Stimulated activated CD8-positive, alpha-beta memory T cell treated with anti-CD3 and anti-CD28 coated beads, Interleukin-2, amount 100 ng/mL, for 1 hour (primary cell): Measurements from ENCODE around the gene ASPSCR1.

Source experiments
- DNase-seq, 2 donors: peaks; one replicate each; pipeline ENCODE4 v3.0.0-alpha.2; 2020; ENCODE audit warnings: low read depth in 2 of 2

ASPSCR1 gene, protein sequence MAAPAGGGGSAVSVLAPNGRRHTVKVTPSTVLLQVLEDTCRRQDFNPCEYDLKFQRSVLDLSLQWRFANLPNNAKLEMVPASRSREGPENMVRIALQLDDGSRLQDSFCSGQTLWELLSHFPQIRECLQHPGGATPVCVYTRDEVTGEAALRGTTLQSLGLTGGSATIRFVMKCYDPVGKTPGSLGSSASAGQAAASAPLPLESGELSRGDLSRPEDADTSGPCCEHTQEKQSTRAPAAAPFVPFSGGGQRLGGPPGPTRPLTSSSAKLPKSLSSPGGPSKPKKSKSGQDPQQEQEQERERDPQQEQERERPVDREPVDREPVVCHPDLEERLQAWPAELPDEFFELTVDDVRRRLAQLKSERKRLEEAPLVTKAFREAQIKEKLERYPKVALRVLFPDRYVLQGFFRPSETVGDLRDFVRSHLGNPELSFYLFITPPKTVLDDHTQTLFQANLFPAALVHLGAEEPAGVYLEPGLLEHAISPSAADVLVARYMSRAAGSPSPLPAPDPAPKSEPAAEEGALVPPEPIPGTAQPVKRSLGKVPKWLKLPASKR

DNA sequence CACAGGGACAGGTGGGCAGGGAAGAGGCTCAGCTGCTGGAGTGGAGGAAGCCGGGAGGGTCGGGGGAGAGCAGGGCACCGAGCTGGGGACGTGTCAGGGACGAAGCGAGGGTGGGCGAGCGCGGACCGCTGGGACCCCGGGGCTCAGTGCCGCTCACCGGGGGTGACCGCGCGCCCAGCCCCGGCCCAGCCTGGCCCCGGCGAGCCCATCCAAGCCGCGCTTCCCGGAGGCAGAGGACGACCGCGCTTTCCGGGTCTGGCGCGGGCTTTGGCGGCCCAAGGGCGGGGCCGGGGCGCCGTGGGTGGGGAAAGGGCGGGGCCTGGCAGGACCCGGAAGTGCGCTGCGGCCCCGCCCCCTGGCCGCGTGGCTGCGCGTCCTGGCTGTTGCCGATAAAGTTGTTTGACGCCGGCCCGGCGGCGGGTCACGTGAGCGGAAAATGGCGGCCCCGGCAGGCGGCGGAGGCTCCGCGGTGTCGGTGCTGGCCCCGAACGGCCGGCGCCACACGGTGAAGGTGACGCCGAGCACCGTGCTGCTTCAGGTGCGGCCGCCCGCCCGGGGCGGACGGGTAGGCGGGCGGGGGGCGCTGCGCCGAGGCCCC, at the start of gene ASPSCR1:
ASPSCR1 (plus strand) TSS at position 419 of the 598 bp plus-strand sequence; CDS start at position 437, 18 bp downstream.
- DNase-seq, result peak; percentile 81 to 87

DNA sequence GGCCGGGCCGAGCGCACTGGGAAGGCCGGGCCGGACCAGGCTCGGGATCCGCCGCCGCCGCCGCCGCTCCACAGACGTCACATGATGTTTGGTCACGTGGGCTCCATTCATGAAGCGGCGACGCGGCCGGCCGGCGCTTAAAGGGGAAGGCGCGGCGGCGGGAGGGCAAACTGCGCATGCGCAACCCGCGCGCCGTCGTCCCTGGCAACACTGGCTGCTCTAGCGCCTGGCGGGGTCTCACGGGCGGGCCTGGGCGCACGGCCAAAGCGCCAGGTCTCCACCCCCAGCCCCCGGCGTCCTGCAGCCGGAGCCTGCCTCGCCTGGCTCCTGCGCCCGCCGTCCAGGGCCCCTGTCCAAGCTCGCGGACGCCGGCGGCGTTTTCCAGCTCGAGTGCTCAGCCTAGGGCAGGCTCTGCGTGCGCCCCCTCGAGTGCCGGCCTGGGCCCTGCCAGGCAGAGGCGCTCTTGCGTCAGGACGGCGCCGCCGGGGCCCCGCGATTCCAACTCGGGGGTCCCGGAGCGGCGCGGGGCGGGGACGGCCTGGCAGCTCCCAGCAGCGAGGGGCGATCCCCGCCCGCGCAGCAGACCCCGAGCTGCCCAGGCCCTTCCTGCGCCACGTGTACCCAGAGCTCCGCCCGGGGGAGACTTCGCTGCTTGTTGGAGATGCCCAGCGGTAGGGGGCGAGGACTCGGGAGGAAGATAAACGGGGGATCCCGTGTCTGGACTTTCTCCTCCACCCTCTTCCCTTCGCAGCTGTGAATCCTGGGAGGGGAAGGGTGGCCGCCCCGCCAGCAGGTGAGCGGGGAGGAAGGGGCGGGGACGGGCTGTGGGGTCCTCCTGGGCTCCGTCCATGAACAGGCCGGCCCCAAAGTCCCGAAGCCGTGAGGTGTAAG, 49.5 kb upstream of the ASPSCR1 start, which contains the start of gene MAFG:
MAFG (minus strand) TSS at position 83 of the 891 bp plus-strand sequence. CDS start 4,550 bp downstream, outside the sequence.
- peak; percentile 76 to 83 for DNase-seq

DNA sequence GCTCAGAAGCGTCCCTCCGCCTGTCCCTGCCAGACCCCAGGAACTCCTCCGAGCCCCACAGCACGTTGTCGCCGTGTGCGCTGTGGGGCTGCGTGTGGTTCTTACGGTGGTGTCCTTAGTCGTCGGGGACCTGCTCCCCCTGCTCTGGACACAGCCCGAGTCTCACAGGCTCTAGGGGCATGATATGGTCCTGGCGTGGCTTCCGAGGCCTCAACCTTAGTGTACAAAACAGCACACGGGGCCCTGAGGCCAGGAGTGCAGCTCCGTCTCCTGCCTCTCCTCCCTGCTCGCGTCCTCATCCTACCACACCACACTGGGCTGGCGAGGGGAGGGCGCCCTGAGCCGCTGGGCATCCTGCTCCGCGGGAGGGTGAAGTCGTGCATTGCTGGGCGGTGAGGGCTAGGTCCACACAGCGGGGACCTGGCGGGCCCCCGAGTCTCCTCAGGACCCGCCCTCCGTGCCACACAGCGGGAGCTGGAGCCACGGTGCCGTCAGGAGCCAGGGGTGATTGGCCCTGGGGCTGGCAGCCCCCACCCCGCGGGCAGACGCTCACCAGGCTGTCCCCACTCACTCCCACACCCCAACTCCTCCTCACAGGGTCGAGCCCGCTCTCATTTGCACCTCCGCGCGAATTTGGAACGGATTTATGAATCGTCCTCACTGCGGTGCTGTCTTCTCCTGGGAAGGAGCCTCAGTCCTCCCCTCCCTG, 48.7 kb upstream of the ASPSCR1 start:
- DNase-seq, result no peak

DNA sequence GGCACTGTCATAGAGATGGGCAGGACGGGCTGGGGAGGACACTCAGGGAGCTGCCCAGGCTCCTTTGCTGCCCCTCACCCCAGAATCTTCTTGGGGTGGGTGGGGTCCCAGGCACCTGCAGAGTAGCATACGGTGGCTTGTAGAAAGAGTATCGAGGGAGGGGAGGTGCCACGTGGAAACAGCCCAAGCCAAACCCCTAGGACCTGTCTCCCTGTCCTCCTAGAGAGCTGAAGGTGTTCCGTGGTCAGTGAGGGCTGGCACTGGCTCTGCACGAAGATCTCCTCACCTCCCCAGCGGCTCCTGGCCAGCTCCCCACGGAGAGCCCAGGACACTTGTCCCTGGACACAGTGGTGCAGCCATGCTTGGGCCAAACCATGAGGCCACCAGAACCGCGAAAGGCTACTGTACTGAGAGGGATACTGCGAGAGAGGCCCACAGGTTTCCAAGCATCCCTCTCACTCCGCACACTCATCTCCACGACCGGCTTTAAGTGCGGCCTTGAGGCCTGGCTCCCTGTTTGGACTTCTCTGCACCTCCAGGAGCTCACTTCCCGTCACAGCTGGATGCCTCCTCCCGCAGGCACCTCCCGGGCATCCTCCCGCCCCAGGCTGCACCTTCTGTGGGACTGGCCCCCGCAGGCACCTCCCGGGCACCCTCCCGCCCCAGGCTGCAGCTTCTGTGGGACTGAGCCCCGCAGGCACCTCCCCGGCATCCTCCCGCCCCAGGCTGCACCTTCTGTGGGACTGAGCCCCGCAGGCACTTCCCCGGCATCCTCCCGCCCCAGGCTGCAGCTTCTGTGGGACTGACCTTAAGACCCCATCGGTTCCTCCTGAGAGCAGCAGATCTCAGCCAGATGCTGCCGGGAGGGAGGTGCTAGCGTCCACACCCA, 47.9 kb upstream of the ASPSCR1 start:
- DNase-seq, result no peak

DNA sequence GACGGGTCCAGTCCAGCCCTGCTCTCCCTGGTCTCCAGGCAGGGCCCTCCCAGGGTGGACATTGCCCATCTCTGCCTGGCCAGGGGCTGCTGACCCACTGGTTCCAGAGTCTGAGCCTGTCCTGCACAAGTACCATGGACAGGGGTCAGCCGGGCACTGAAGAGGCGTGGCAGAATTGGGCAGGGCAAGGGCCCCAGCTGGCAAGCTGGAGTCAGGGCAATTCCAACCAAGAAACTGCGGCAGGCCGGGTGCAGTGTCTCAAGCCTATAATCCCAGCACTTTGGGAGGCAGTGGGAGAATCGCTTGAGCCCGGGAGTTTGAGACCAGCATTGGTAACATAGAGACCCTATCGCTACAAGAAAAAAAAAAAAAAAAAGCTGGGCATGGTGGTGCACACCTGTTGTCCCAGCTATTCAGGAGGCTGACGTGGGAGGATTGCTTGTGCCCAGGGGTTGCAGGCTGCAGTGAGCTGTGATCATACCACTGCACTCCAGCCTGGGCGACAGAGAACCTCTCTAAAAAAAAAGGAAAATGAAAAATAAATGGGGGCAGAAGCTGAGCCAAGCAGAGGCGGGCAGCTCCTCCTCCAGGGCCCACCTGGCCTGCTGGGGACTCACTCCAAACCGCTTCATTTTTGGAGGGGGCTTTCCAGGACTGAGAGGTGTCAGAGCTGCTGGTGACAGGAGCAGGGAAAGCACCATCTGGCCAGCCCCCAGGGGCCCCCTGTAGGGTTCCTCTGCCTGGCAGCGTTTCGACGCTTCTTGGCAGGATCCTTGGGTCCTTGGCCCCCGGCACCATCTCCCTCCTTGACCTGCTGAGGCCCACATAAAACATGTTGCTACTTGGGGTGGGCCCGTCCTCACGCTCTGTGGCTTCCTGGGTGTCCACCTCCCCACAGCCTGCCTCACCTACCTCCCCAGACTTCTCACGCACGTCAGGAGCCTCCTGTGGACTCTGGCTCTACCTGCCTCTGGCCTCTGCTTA, 47.0 kb upstream of the ASPSCR1 start:
- DNase-seq, result no peak

DNA sequence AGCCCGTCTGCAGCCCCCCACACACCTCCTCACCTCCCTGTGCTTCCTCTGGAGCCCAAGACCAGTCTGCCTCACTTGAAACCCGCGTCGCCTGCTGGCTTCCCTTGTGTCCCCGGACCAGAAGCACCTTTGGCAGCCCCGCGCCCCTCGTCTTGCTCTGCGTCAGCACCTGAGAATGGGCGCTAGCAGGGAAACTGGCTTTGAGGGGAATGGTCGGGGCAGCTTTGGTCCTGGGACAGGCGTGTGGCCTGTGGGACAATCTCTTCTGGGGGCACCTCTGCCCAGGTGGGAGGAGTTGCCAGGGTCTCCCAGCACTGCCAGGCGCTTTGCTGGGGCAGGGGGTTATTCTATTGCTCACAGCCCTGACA, 46.3 kb upstream of the ASPSCR1 start:
- DNase-seq, result no peak

DNA sequence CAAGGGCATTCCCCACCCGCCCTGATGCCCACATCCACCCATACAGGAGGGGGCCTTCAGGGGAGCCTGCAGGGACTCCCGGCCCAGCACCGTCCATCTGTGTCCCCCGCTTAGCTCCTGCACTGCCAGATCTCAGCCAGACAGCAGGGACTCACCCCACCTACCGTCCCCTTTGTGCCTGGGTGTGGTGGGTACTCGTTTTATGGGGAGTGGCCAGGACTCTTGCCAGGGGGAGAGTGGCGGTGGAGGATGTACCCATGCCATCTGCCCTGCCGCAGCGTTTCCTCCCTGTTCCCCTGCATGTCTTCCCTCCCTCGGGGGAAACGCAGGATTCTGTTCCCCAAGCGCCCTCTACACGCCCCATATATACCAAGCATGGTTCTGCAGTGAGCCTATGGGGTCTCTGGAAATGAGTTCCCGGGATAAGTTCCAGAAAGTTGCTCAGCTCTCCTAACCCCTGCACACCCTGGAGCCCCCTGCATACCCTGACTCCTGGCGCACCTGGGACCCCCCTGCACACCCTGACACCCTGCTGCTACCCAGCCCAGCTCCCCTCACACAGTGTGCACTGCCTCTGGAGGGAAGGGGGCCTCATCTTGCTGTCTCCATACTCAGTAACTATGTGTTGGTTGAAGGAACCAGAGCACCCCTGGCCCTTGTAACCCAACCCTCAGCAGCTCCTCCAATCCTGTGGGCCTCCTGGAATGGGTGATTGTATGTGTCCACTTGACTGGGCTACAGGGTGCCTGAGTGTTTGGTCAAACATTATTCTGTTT, 45.7 kb upstream of the ASPSCR1 start:
- DNase-seq, result no peak

DNA sequence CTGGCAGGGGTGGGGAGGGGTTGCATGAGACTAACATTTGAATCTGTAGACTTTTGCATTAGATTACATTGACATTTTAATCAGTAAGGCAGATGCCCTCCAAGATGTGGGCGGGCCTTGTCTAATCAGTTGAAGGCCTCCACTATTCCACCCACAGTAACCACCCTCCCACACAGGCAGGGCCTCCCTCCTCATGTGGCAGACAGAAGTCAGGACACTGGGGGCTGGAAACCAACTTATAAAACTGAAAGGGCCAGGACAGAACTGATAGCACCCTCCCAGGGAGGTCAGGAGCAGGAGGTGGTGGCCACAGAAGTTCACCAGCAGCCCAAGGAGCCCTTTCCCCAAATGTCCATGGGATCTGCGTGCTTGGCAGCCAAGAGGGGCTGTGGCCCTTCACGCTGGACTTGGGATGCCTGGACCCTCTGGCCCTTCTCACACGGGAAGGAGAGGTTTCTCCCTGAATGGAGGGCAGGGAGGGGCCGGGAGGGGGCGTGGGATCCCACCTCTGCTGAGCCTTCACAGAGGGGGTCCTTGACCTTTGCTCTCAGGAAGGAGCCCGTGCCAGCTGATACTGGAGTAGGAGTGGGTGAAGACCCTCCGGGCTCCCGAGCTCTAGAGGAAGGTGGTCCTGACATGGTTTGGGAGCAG, 45.0 kb upstream of the ASPSCR1 start:
- no peak for DNase-seq

DNA sequence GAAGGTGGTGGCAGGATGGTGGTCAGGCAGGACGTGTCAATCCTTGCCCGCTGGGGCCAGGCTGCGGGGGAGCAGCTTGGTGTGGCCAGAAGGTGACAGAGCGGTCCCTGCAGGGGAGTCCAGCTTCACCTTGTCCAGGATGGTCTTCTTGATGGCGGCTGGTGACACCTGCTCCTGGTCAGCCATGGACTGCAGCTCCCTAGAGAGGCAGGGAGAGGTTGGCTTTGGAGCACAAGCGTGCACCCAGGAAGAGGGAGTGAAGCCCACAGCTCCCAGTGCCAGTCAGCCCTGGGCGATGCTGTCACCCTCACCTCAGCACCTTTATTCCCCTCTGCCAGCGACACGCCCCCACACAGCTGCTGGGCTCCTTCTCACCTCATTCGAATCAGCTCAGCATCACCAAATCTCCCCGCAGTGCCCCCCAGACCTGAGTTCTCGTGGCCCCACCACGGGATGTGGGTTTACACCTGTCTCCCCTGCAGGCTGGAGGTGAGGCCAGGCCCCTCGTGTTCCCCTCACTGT, 44.2 kb upstream of the ASPSCR1 start:
- DNase-seq, result no peak

DNA sequence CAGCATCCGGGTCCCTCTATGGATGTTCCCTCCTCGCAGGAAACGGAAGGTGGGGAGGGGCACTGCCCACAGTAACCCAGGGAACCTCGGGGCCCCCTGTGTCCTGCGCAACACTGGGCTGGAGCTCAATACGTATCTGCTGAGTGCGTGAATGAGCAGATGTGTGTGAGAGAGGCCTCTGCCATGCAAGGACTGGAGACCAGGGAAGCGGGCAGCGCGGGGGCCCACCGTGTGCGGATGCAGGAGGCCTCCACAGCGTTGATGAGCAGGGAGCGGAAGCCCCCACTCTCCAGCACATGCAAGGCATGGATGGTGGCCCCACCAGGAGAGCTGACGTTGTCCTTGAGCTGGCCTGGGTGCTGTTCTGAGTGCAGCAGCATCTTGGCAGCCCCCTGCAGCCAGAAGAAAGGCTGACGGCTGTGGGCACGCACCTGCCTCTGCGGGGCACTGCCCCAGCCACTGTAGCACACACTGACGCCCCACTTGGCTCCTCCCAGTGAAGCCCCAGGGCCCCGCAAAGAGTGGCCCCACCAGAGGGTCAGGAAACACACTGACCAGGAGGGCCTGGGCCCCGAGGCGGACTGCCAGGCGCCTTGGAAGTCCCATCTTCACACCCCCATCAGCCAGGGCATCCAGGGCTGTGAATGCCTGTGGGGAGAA, 43.2 kb upstream of the ASPSCR1 start:
- DNase-seq, result no peak

DNA sequence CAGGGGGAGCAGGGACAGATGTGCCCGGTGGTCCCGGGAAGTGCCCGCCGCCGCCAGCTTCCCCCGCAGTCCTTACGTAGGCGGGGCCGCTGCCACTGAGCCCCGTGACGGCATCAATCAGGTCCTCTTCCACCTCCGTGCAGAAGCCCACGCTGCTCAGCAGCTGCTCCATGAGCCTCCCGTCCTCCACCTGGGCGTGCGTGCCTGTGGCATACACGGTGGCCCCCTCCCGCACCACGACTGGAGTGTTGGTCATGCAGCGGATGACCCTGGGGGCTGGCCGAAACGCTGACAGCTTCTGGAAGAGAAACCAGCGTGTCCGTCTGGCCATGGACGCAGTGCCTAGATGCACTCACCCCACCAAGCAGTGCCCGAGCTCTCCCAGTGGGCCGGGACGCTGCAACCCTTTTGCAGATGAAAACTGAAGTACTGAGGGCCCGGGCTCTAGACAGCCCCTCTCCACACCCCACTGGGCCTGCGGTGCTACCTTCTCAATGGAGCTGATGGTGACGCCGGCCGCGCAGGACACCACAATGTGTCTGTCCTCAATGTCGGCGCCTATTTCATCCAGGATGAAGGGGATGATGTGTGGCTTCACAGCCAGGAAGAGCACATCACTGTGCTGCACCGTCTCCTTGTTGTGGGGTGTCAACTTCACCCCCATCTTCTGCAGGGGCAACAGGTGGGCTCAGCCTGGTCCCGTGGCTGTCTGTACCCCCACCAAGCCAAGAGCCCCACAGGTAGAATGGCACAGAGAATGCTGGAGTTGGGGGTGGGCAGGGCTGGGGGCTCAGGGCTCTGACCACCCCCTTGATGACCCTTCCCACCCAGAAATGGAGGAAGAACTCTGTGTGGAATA, 42.4 kb upstream of the ASPSCR1 start:
- DNase-seq, result no peak

DNA sequence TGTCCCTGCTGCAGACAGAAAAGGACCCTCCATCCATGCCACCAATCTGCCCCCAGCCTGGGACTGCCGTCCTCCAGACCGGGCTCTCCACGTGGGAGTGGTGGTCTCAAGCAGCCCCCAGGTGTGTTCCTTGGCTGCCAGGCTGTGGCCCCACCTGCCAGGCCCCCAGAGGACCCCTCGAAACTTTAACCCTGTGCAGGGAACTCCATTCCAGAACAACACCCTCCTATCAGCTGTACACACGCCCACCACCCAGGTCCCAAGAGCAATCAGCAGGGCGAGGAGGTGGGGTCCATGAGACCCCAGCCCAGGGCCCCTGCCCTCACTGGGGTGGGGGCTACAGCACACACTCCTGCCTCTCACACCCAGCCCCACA, 41.7 kb upstream of the ASPSCR1 start:
- no peak for DNase-seq

DNA sequence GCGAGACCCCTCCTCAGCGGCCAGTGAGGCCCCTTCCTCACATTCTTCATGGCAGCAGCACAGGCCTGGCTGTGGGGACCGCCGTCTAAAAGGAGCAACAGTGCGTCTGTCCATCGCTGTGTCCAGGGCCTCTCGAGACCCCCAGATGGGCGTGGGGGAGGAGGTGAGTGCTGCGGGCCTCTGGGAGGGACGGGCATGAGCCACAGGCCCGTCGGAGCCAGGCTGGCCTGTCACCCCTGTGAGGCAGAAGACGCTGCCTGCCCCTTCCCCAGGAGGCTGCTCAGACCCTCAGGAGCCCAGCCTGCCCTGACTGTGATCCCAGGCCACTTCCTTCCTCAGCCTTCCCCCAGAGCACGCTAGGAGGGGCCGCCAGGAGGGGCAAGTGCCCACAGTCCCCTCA, 38.2 kb upstream of the ASPSCR1 start:
- no peak for DNase-seq

DNA sequence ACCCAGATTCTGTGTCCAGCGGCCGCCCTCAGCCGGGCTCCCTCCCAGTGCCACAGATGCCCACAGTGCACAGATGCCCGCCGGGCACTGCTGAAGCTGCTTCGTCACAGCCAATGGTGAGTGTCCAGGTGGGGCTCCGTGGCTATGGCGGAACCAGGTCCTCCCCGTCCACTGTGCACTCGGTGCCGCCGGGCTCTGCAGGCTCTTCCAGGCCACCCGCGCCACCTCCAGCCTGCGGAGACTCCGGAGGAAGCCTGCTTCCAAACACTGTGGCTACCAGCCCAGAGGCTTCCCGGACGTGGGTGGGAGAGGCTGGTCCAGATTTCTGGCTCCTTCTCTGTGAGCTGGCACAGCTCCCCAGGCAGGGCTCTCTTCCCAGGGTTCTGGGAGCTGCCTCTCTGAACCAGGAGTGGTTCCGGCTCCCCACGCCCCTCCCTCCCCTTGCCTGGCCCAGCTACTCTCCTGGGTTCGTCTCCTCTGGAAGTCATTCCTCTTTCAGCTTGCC, 37.5 kb upstream of the ASPSCR1 start:
- no peak for DNase-seq

DNA sequence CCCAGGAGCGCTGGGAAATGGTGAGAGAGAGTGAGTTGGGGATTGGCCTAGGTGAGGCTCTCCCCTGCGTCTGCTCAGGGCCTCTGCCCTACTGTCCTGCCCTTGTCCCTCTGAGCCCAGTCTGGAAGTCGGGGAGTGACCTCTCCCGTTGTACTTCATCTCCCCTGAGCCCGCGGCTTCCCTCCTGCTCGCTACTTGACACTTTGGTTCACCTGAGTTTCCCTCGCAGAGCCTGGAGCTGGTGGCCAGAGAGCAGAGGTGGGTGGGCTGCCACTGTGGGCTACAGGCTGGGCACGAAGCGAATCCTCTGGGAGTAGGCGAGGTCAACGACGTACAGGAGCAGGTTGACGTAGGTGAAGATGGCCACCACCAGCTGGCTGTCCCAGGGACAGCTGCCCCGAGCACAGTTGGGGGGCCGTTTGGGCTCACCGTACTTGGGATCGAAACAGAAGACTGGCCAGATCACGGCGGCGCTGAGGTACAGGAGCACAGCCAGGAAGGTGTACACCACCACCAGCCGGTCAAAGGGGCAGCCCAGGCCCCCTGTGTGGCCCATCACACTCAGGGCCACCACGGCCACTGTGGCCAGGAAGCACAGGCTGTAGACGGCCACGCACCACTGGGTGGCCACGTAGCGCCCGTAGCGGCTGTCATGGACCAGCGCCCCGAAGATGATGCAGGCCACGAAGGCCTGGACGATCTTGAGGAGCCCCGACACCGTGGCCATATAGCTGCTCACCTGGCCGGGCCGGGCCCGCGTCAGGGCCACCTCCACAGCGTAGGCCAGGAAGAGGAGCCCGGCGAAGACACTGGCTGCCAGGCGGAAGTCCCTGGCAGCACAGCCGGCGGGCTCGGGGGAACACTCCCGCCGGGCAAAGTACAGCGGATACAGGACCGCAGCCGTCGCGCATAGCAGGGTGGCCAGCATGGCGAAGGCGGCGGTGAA, 36.6 kb upstream of the ASPSCR1 start:
- DNase-seq, result no peak
